GM21367 (cell line): ENCODE results near the gene FOXP4.
A peak's percentile ranks its signal among the peaks of the same experiment; 100 is the strongest.

Experiments
- ATAC-seq: cut with Tn5 transposase; IDR thresholded peaks from one replicate; pipeline ENCODE4 v1.9.1; 2021; ENCODE audit not compliant: unreplicated experiment

The FOXP4 gene

GRCh38 chr6:41545703-41546474 is at the start of gene FOXP4:
TSS of gene FOXP4 (plus strand) at chr6:41546381. CDS start at chr6:41565761, 19,380 bp downstream.
- ATAC-seq: peak; percentile 46

- ATAC-seq: no peak
Observed at GRCh38 chr6:41497573-41497972, 48.6 kb upstream of the FOXP4 start.

GRCh38 chr6:41497994-41498393 is 48.2 kb upstream of the FOXP4 start:
- no peak for ATAC-seq

GRCh38 chr6:41498968-41499599 is 47.1 kb upstream of the FOXP4 start:
- no peak for ATAC-seq

GRCh38 chr6:41500561-41500960 is 45.6 kb upstream of the FOXP4 start:
- ATAC-seq: no peak

- no peak for ATAC-seq
Observed at GRCh38 chr6:41502566-41502916, 43.6 kb upstream of the FOXP4 start.

- ATAC-seq: no peak
Observed at GRCh38 chr6:41502917-41503671, 43.1 kb upstream of the FOXP4 start.

- no peak for ATAC-seq
Observed at GRCh38 chr6:41503827-41504465, 42.2 kb upstream of the FOXP4 start.

- no peak for ATAC-seq
Observed at GRCh38 chr6:41504466-41505121, 41.6 kb upstream of the FOXP4 start.

- no peak for ATAC-seq
Observed at GRCh38 chr6:41505122-41506049, 40.8 kb upstream of the FOXP4 start.

- ATAC-seq: no peak
Observed at GRCh38 chr6:41508479-41508878, 37.7 kb upstream of the FOXP4 start.

GRCh38 chr6:41509580-41509979 is 36.6 kb upstream of the FOXP4 start:
- ATAC-seq: no peak

GRCh38 chr6:41511443-41512060 is 34.6 kb upstream of the FOXP4 start:
- no peak for ATAC-seq

- ATAC-seq: no peak
Observed at GRCh38 chr6:41512146-41512701, 34.0 kb upstream of the FOXP4 start.

- no peak for ATAC-seq
Observed at GRCh38 chr6:41515995-41516394, 30.2 kb upstream of the FOXP4 start.

GRCh38 chr6:41518118-41518517 is 28.1 kb upstream of the FOXP4 start:
- ATAC-seq: no peak

GRCh38 chr6:41519305-41519744 is 26.9 kb upstream of the FOXP4 start:
- ATAC-seq: no peak

GRCh38 chr6:41519745-41520699 is 26.2 kb upstream of the FOXP4 start:
- ATAC-seq: no peak
